HG02610 (cell line): ENCODE measurements around the gene RFX8.
"Not testable (repeated sequence)": the region's sequence is repeated elsewhere in the genome, so short reads cannot be mapped to it uniquely, and the experiment has no call there.

Experiments used
- ATAC-seq: cut with Tn5 transposase; IDR thresholded peaks from one replicate; pipeline ENCODE4 v1.9.1; 2021; ENCODE audit warnings: mild to moderate bottlenecking, moderate library complexity; ENCODE audit not compliant: unreplicated experiment

Gene RFX8

GRCh38 chr2:101442667-101443061 lies 32.2 kb downstream of the RFX8 start:
- no peak for ATAC-seq

GRCh38 chr2:101442042-101442666 lies 32.8 kb downstream of the RFX8 start:
- no peak for ATAC-seq

- ATAC-seq: no peak
Measured at GRCh38 chr2:101440127-101440738, 34.7 kb downstream of the RFX8 start.

GRCh38 chr2:101439716-101440115 lies 35.2 kb downstream of the RFX8 start:
- no peak for ATAC-seq

- ATAC-seq: not testable (repeated sequence)
Measured at GRCh38 chr2:101438555-101438954, 36.4 kb downstream of the RFX8 start.

- ATAC-seq: no peak
Measured at GRCh38 chr2:101435001-101435862, 39.7 kb downstream of the RFX8 start.

GRCh38 chr2:101433465-101433864 lies 41.4 kb downstream of the RFX8 start:
- ATAC-seq: no peak

GRCh38 chr2:101432411-101433181 lies 42.3 kb downstream of the RFX8 start:
- no peak for ATAC-seq

- ATAC-seq: no peak
Measured at GRCh38 chr2:101431486-101431885, 43.4 kb downstream of the RFX8 start.

GRCh38 chr2:101430156-101430555 lies 44.8 kb downstream of the RFX8 start:
- no peak for ATAC-seq

- ATAC-seq: no peak
Measured at GRCh38 chr2:101429453-101429852, 45.5 kb downstream of the RFX8 start.

- ATAC-seq: no peak
Measured at GRCh38 chr2:101428422-101429176, 46.3 kb downstream of the RFX8 start.

GRCh38 chr2:101427743-101428142 lies 47.2 kb downstream of the RFX8 start:
- no peak for ATAC-seq

GRCh38 chr2:101427240-101427639 lies 47.7 kb downstream of the RFX8 start:
- ATAC-seq: no peak

GRCh38 chr2:101426822-101427221 lies 48.1 kb downstream of the RFX8 start:
- no peak for ATAC-seq

GRCh38 chr2:101420623-101421022 lies 54.3 kb downstream of the RFX8 start:
- ATAC-seq: no peak

GRCh38 chr2:101419096-101419663 lies 55.7 kb downstream of the RFX8 start:
- ATAC-seq: no peak

GRCh38 chr2:101418460-101419095 lies 56.3 kb downstream of the RFX8 start:
- ATAC-seq: no peak

GRCh38 chr2:101416609-101417008 lies 58.3 kb downstream of the RFX8 start:
- ATAC-seq: no peak

GRCh38 chr2:101415884-101416283 lies 59.0 kb downstream of the RFX8 start:
- ATAC-seq: no peak
